Endothelial cell of hepatic sinusoid (primary cell): ENCODE measurements around the gene DNTTIP2.
"Not testable (repeated sequence)": the region's sequence is repeated elsewhere in the genome, so short reads cannot be mapped to it uniquely, and the experiment has no call there.

Experiments
- in situ Hi-C: cut with HindIII; loops from 2 replicates; pipeline ENCODE4 v1.10.0; 2017; ENCODE audit warnings: low sequenced_read_pairs

Gene DNTTIP2

DNA sequence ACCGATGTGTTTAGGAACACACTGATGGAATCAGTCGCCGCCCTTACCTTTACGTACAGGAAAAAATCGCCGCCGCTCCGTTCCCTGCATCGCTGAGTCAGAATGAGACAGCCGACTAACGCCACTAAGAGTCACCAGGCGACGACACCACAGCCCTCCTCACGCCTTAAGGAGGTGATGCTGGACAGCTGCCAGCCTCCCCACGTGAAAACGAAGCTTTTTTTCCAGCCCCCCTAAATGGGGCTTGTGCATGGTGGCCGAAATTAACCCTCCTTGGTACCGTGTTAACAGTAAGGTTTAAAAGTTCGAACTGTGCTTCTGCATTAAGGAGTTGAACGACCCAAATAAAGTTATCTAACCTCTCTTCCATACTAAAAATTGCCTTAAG lies 511 bp downstream of the DNTTIP2 start:
- in situ Hi-C loops, result loop anchor here (5.0 kb wide), 1 partner anchor 94 kb away; no protein-coding TSS in a partner anchor

DNA sequence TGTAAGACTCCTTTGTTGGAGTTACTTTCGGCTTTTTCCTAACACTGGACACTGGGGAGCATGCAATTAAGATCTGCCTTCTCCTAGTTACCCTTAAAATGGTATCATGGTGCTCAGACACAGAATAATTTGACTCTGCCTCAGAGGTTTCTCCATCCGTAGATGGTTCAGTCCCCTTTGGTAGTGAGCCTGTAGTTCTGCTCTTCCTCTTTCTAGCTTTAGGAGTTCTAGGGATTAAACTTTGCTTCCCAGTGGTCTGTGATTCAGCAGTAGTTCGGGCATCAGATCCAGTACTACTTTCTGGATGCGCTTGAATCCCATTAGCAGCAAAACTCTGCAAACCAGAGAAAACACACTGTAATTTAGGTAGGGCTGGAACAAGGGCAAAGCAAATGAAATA lies 1.5 kb downstream of the DNTTIP2 start:
- in situ Hi-C loops, result loop anchor here (5.0 kb wide), 1 partner anchor 95 kb away; no protein-coding TSS in a partner anchor

DNA sequence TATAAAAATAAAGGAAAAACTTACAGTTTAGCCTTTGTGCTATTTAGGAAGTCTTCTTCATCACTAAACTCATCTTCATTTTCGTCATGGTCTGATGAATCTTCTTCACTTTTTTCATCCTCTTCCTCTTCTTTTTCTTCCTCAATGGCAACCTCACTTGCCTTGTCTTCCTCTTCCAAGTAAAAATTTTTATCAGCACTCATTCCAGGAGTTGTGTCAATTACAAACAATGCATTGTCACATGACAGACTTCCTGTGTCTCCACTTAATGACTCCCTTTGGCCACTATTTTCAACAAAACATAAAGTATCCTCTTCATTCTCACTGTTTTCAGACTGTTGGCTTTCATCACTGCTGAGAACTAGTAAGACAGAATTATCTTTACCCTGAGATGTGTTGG lies 2.8 kb downstream of the DNTTIP2 start:
- in situ Hi-C loops, result loop anchor here (5.0 kb wide), 1 partner anchor 96 kb away; no protein-coding TSS in a partner anchor

DNA sequence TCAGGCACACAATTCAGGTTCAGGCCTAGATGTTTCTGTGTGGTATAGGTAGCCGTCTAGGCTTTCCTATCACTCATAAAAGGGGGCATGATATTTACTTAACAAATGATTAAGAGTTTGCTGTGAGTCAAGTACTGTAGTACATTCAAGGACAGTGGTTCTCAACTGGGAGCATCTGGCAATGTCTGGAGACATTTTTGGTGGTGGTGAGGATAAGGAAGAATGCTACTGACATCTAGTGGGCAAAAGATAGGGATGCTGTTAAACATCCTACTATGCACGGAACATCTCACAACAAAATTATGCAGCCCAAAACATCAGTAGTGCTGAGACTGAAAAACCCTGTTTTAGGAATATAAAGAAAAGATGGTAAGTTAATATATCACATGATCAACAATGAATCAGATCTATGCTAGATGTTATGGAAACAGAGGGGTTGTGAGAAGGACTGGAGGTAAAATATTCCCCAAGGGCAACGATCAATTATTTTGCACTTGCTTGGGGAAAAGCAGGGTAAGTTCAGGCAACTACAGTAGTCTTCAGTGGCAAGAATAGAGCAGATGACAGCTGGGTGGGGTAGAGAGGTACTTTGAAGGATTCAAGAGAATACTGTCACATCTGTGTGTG lies 4.9 kb downstream of the DNTTIP2 start:
- in situ Hi-C loops, result no loop called here

DNA sequence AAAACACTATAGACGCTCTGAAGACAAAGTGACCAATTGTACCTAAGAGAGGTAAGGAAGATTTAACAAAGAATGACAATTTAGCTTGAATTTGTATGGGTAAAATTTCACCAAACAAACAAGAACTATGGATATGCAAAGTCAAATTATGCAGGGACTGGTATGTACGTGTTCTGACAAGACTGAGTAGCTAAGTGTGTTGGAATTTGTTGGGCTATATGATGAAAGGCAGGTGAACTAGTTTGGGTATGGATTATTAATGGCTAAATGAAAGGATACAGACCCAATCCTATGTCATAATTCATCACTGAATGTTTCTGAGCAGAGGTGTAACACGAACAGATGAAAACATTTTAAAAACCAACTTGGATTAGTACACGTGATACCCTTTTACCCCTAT lies 7.6 kb downstream of the DNTTIP2 start:
- in situ Hi-C loops, result no loop called here

DNA sequence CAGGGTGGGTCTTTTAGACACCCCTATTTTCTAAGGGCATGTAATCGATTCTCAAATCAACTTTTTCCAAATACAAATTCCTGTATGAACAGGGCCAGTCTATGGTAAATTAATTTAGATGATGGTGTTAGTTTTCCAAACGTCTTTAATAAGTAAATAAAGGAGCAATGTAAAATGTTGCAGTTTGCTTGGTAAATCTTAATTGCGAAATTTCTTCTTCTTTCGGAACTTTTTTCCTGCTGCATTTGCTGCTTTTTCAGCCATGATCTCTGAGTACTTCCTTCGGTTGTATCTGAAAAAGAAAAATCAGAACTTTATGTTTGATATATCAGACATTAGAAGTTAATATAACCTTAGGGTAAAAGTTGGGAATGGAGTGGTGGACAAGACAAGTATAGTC lies 9.4 kb downstream of the DNTTIP2 start:
- in situ Hi-C loops, result no loop called here

DNA sequence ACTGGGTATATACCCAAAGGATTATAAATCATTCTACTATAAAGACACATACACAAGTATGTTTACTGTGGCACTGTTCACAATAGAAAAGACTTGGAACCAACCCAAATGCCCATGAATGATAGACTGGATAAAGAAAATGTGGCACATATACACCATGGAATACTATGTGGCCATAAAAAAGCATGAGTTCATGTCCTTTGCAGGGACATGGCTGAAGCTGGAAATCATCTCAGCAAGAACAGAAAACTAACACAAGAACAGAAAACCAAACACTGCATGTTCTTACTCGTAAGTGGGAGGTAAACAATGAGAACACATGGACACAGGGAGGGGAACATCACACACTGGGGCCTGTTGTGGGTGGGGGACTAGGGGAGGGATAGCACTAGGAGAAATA lies 10.5 kb downstream of the DNTTIP2 start:
- in situ Hi-C loops, result not testable (repeated sequence)

DNA sequence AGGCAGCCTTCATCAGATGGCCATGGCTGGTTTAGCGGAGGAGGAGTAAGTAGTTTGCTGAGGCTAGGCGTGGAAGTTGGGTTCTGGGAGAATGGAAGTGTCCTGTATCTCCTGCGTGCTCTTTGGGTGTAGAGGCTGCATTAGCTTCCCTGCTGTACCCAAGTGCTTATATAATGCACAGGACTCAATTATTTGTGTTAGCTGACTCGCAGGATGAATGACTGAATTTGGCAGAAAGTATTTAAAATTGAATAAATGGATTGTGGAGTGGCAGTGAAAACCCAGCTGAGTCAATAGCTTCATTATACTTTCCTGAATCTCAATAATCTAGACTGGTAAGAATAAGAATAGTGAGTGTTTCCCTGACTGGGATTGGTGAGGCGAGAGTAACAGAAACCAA lies 13.8 kb downstream of the DNTTIP2 start:
- in situ Hi-C loops, result no loop called here

DNA sequence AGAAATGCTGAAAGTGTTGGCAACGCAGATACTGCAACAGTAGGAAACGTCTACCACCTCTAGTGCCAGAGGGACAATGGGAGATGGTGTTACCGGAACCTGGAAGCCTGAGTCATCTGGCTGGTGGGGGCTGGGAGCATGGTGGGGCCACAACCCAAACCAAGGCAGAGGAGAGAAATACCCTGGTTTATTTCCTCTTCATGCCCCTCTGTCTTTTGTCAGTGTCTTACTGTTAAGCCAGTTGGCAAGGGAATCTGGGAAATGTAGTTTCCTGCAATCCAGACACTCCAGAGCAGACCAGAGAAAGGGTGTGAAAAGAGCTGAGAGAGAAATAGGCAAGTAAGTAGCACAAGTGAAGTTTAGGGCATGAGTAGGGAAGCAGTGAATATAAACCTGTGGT lies 14.8 kb downstream of the DNTTIP2 start:
- in situ Hi-C loops, result no loop called here

DNA sequence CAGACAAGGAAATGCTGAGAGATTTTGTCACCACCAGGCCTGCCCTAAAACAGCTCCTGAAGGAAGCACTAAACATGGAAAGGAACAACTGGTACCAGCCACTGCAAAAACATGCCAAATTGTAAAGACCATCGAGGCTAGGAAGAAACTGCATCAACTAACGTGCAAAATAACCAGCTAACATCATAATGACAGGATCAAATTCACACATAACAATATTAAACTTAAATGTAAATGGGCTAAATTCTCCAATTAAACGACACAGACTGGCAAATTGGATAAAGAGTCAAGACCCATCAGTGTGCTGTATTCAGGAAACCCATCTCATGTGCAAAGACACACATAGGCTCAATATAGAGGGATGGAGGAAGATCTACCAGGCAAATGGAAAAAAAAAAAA lies 21.4 kb downstream of the DNTTIP2 start:
- in situ Hi-C loops, result not testable (repeated sequence)

DNA sequence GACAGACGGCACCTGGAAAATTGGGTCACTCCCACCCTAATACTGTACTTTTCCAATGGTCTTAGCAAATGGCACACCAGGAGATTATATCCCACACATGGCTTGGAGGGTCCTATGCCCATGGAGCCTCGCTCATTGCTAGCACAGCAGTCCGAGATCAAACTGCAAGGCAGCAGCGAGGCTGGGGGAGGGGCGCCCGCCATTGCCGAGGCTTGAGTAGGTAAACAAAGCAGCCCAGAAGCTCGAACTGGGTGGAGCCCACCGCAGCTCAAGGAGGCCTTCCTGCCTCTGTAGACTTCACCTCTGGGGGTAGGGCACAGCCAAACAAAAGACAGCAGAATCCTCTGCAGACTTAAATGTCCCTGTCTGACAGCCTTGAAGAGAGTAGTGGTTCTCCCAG lies 23.0 kb downstream of the DNTTIP2 start:
- in situ Hi-C loops, result not testable (repeated sequence)

DNA sequence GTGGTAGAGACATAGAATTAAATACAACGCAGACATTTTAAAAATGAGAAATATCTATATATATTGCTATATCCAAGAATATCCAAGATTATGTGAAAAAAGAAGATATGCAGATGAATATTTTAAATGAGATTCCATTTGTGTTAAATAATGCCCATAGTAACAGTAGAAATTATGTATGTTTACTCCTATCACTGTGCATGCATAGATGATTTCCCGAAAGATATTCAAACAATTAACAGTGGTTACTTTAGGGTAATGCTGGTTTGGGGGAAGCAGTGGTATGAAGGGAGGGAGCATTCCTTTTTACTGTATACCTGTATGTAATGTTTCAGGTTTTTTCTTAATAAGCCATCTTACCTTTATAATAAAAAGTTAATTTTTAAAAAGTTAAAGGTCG lies 25.1 kb downstream of the DNTTIP2 start:
- in situ Hi-C loops, result no loop called here

DNA sequence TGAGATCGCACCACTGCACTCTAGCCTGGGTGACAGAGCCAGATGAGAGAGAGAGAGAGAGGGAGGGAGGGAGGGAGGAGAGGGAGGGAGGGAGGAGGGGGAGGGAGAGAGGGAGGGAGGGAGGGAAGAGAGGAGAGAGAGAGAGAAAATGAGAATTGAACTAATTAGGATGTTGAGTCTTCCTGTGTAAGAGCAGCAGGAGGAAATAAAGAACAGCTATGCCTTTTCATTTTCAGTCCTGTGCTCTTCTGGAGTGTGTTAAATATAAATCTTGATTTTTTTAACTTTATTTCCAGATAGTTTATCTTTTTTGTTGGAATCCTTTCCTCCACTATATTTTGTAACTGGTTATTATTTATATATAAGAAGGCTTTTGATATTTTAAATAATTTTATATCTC lies 27.1 kb downstream of the DNTTIP2 start:
- in situ Hi-C loops, result no loop called here

DNA sequence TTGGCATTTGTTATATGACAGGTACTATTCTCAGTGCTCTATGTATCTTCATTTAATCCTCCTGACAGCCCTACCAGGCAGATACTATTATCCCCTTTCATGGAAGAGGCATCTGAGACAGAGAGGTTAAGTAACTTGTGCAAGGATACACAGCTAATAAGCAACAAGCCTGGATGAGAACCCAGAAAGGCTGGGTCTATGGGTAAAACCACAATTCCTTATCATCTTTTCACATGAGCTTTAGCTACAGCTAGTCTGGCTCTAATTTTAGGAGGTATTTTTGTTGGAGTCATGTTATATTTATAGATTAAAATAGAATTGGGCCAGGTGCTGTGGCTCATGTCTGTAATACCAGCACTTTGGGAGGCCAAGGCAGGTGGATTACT lies 27.7 kb downstream of the DNTTIP2 start:
- in situ Hi-C loops, result no loop called here

DNA sequence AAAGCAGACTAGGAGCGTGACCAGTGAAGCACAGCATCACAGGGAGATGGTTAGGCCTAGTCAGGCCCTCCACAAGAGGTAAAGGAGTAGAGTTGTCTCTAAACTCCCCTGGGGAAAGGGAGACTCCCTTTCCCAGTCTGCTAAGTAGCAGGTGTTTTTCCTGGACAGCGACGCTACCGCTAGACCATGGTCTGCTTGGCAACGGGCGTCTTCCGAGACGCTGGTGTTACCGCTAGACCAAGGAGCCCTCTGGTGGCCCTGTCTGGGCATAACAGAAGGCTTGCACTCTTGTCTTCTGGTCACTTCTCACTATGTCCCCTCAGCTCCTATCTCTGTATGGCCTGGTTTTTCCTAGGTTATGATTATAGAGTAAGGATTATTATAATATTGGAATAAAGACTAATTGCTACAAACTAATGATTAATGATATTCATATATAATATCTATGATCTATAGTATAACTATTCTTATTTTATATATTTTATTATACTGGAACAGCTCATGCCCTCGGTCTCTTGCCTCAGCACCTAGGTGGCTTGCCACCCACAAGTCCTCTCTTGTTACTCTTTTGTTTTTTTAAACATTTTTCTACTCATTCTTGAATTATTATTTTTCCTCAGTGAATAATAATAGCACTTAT lies 28.2 kb downstream of the DNTTIP2 start:
- in situ Hi-C loops, result not testable (repeated sequence)

DNA sequence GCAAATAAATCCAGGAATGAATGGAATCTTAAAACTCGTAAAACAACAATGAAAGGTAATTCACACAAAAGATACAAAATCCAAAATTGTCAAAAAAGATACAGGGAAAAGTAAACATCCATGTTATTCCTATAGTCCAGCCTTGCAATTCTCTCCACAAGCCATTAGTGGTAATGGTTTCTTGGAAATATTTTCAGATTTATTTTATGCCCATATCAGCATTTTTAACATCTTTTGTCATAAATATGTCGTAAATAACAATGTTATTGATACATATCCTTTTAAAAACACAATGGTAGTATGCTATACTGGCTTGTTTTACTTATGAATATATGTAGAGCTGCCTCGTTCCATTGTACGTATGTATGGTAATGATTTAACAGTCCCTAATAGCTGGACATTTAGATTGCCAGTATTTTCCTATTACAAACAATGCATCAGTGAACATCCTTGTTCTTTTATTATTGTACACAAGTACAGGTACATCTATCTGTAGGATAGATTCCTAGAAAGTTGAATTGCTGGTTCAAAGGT lies 30.6 kb downstream of the DNTTIP2 start:
- in situ Hi-C loops, result no loop called here

DNA sequence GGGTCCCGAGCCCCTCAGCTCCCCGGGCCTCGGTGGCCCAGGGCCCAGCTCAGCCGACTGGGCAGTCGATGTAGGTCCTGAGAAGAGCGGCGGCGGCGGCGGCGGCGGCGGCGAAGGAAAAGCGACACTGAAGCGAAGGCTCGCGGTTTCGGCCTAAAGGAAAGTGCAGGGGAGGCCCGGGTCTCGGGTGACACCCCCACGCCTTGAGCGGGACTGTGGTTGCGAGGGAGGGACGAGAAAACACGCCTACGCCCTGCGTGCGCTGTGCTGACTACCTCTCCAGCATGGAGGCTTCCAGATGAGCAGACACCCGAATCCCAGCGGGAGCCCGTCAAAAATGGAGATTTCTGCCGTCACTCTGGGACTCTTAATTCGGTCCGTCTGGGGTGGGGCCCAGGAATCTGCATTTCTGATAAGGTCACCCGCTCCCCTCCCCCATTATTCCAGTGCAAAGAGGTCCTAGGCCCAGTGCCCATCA lies 31.2 kb downstream of the DNTTIP2 start:
- in situ Hi-C loops, result no loop called here

DNA sequence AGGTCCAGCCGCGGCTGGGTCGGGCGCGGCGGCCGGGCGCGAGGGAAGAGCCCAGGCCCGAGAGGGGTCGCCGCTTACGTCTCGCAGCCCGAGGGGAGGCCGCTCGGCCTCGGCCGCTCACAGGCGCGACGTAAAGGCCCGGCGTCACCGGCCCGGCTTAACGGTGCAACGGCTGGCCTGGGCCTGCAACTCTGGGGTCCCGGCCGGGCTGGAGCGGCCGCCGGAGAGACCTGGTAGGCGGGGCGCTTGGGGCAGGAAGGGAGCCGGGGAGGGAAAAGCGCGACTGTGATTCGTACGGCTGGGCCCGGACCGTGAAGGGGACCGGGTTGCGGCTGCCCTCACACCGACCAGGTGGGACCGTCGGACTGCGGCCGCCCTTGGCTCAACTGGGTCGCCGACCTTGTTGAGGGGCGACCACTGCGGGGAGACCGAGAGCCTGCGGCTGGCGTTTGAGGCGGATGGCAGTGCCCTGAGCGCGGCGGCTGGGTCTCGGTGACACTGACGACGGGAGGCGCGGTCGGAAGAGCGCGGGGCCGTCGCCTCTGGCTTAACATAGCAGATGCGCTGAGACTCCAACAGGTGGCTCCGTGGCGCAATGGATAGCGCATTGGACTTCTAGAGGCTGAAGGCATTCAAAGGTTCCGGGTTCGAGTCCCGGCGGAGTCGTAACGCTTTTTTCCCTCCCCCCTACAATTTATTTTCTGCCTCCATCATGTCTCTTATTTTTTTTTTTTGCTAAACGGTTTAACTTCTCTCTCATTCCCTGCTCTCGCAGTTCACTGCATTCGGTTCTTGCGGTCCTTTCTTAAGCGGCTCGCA lies 31.8 kb downstream of the DNTTIP2 start:
- in situ Hi-C loops, result no loop called here

DNA sequence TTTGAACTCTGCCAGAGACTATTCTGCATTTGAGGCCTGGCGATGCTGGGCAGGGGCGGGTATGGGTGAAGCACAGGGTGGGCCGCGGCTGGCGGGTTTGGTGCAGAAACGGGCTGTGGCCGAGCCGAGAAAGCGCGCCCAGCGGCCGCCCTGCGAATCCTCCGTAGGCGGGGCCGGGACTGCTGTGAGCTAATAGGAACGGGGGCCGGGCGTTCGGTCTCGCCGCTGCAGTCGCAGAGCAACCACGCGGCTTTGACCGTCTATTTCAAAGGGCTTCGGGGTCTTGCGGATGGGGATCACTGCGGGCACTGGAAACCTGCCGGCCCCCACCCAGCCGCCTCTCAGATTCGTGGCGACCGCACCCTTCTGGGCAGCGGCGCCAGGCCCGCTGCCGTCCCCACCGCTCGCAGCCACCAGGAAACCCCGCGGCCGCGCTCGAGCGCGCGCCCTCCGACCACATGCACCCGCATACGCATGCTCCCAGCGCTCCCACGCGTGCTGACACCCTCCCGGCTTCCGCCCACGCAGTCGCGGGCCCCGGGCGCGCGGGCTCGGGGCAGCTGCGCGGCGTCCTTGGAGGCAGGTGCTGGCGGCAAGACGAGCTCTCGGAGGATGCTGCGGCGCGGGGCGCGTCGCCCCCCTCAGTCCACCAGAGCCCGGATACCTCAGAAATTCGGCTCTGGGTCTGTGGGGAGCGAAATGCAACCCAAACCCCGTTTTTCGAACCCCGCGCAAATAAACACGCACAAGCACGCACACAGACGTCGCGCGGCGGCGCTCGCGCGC lies 32.6 kb downstream of the DNTTIP2 start:
- in situ Hi-C loops, result no loop called here

DNA sequence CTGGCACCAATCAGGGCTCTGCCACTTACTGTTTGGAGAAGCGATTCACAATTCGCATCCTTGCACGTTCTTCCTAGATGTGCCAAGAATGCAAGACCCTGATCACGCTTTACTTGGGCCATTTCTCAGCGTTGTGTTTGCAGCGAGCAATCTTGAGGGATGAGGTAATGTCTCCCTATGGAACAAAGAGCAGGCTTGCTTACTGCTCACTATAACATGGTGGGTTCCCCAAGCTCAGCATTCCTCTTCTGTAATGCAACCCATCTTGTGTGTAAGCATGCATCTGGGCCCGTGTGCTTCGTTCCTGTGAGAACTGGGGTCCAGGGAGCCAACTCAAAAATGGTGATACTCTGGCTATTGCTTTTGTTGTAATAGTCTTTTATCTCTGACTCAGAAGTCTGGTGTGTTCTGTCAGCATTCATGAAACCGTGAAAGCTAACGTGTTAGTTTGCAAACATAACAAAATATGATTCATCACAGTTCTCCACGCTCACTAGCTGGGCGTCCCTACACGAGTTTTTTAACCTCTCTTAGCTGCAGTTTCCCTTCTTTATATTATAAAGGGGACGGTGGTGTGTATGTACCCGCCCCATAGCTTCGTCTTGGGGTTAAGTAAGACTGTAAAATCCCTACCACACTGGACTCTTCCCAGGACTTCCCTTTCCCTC lies 33.3 kb downstream of the DNTTIP2 start:
- in situ Hi-C loops, result no loop called here
